MCF 10A (cell line): ENCODE data around the gene FGG. TPM values are rescaled to one million over a fixed set of nuclear protein-coding genes. Genes with fewer than 3 reads are reported as not detected.

Source experiments
- BruUV-seq: library from RNA; stranded (reverse); fragments of 400-500 nt; replicated peaks from 2 replicates; lab custom pipeline; 2021; lab: Mats Ljungman, UMichigan
- CTCF ChIA-PET: fragments of 300-600 bp; sonication (Branson Sonifier 250); formaldehyde crosslinking; extraction: SDS; loops from one replicate; lab custom pipeline; 2021; ENCODE audit warnings: antibody characterized with exemption, inconsistent platforms; lab: Yijun Ruan, JAX
- POLR2A ChIA-PET: fragments of 300-600, 350-650 bp; sonication (Branson Sonifier 250); formaldehyde crosslinking; extraction: SDS; loops from one replicate; lab custom pipeline; 2020; ENCODE audit warnings: antibody characterized with exemption, inconsistent platforms; lab: Yijun Ruan, JAX
- DNase-seq: peaks from one replicate; pipeline ENCODE4 v3.0.0-alpha.2; 2018; ENCODE audit not compliant: unreplicated experiment
- H3K27ac Mint-ChIP-seq: one replicate; pipeline ENCODE4 v1.8.0; 2022; ENCODE audit warnings: mild to moderate bottlenecking, low read depth, mixed read lengths; ENCODE audit not compliant: unreplicated experiment
- H3K27me3 Mint-ChIP-seq: one replicate; pipeline ENCODE4 v1.8.0; 2022; ENCODE audit warnings: mixed read lengths; ENCODE audit not compliant: insufficient read depth, unreplicated experiment
- H3K36me3 Mint-ChIP-seq: one replicate; pipeline ENCODE4 v1.8.0; 2022; ENCODE audit warnings: mild to moderate bottlenecking, moderate library complexity, mixed read lengths; ENCODE audit not compliant: insufficient read depth, unreplicated experiment
- H3K4me1 Mint-ChIP-seq: one replicate; pipeline ENCODE4 v1.8.0; 2022; ENCODE audit warnings: mixed read lengths; ENCODE audit not compliant: insufficient read depth, unreplicated experiment
- H3K4me3 Mint-ChIP-seq: one replicate; pipeline ENCODE4 v1.8.0; 2022; ENCODE audit warnings: mild to moderate bottlenecking, moderate library complexity, mixed read lengths; ENCODE audit not compliant: unreplicated experiment
- H3K9me3 Mint-ChIP-seq: one replicate; pipeline ENCODE4 v1.8.0; 2022; ENCODE audit warnings: mixed read lengths; ENCODE audit not compliant: unreplicated experiment
- CTCF ChIP-seq: fragments of 200-600 bp; IDR thresholded peaks from one replicate; pipeline ENCODE4 v1.8.0; 2022; ENCODE audit warnings: antibody characterized with exemption, mild to moderate bottlenecking; ENCODE audit not compliant: unreplicated experiment
- intact Hi-C: fragments of 100-400 bp; cut with micrococcal nuclease; formaldehyde crosslinking; loops from 2 replicates; pipeline ENCODE4 v1.14.1; 2022
- total RNA-seq: library from RNA; stranded (reverse); gene quantifications from 2 replicates; pipeline ENCODE4 v1.2.3, GENCODE V29; 2022

Gene FGG
- total RNA-seq, 1 experiment from 2014 or later = 3.2 TPM

- ChIA-PET POLR2A (no interaction called here), CTCF (interaction anchor here (2.6 to 3.2 kb wide), 2 partner anchors 14 to 45 kb away, joined by 20 to 24 read pairs; no protein-coding TSS in a partner anchor)
- Mint-ChIP-seq H3K4me1 (peaks cover 7% of the 10 kb centered on the region), H3K27me3 (no peaks in the 10 kb centered on the region), H3K9me3 (no peaks in the 10 kb centered on the region), H3K4me3 (no peak overlapping the region), H3K36me3 (no peaks in the 10 kb centered on the region), H3K27ac (no peak overlapping the region)
- intact Hi-C loops = loop anchor here (5.0 kb wide), 1 partner anchor 37 kb away; no protein-coding TSS in a partner anchor
- BruUV-seq = no TSS peak
- no peak for TF ChIP-seq CTCF
- no peak for DNase-seq
Observed at GRCh38 chr4:154604696-154605200, 7.7 kb downstream of the FGG start.

- ChIA-PET POLR2A (no interaction called here), CTCF (interaction anchor here (0.7 to 2.6 kb wide), 6 partner anchors 8 to 45 kb away, joined by 3 to 14 read pairs (median 4); no protein-coding TSS in a partner anchor)
- no peak for TF ChIP-seq CTCF
- Mint-ChIP-seq H3K4me1 (peaks cover 7% of the 10 kb centered on the region), H3K9me3 (no peaks in the 10 kb centered on the region), H3K27ac (no peak overlapping the region), H3K27me3 (no peaks in the 10 kb centered on the region), H3K4me3 (no peak overlapping the region), H3K36me3 (no peaks in the 10 kb centered on the region)
- intact Hi-C loops = loop anchor here (5.0 kb wide), 1 partner anchor 36 kb away; no protein-coding TSS in a partner anchor
- no TSS peak for BruUV-seq
- DNase-seq = no peak
Observed at GRCh38 chr4:154603033-154603943, 9.2 kb downstream of the FGG start.

- TF ChIP-seq CTCF = no peak
- ChIA-PET CTCF (interaction anchor here (0.6 to 2.6 kb wide), 6 partner anchors 16 to 44 kb away, joined by 3 to 14 read pairs (median 4); no protein-coding TSS in a partner anchor), POLR2A (interaction anchor here (0.7 kb wide), 1 partner anchor 16 kb away, joined by 3 read pairs; no protein-coding TSS in a partner anchor)
- H3K27me3 Mint-ChIP-seq = no peaks in the 10 kb centered on the region
- no TSS peak for BruUV-seq
- no peaks in the 10 kb centered on the region for H3K36me3 Mint-ChIP-seq
- no peaks in the 10 kb centered on the region for H3K9me3 Mint-ChIP-seq
- peak; percentile 60 for DNase-seq
- H3K4me1 Mint-ChIP-seq = peaks cover 7% of the 10 kb centered on the region
- H3K4me3 Mint-ChIP-seq = no peak overlapping the region
- intact Hi-C loops = loop anchor here (5.0 kb wide), 1 partner anchor 35 kb away; no protein-coding TSS in a partner anchor
- no peak overlapping the region for H3K27ac Mint-ChIP-seq
Observed at GRCh38 chr4:154602404-154603020, 9.9 kb downstream of the FGG start.
